Trophoblast cell (in vitro differentiated cells and primary cell): ENCODE results near the gene UQCR11.
A peak's percentile ranks its signal among the peaks of the same experiment; 100 is the strongest.

ENCODE experiments used
- DNase-seq, 2 donors: peaks; one replicate each; pipeline ENCODE4 v3.0.0-alpha.2; 2016
- H2AFZ ChIP-seq: 2 replicates; pipeline ENCODE4 v1.6.1; 2013; ENCODE audit warnings: low read length, moderate library complexity, mild to moderate bottlenecking; ENCODE audit not compliant: insufficient read depth, poor library complexity
- H2AK5ac ChIP-seq: 2 replicates; pipeline ENCODE4 v1.6.1; 2013; ENCODE audit warnings: mild to moderate bottlenecking, low read length
- H2BK120ac ChIP-seq: 2 replicates; pipeline ENCODE4 v1.6.1; 2013; ENCODE audit warnings: low read length, mild to moderate bottlenecking, moderate library complexity; ENCODE audit not compliant: insufficient read depth, poor library complexity
- H2BK12ac ChIP-seq: 2 replicates; pipeline ENCODE4 v1.6.1; 2013; ENCODE audit warnings: mild to moderate bottlenecking, low read length, moderate library complexity
- H2BK5ac ChIP-seq: 2 replicates; pipeline ENCODE4 v1.6.1; 2013; ENCODE audit warnings: low read length, low read depth, moderate library complexity, mild to moderate bottlenecking; ENCODE audit not compliant: poor library complexity
- H3K14ac ChIP-seq: 2 replicates; pipeline ENCODE4 v1.6.1; 2013; ENCODE audit warnings: mild to moderate bottlenecking, low read length
- H3K18ac ChIP-seq: 2 replicates; pipeline ENCODE4 v1.6.1; 2013; ENCODE audit warnings: mild to moderate bottlenecking, low read length
- H3K23ac ChIP-seq: 2 replicates; pipeline ENCODE4 v1.6.1; 2013; ENCODE audit warnings: low read length
- H3K27ac ChIP-seq: 2 replicates; pipeline ENCODE4 v1.5.1; 2013; ENCODE audit warnings: low read depth, mild to moderate bottlenecking, inconsistent platforms, low read length, moderate library complexity
- H3K27me3 ChIP-seq: 2 replicates; pipeline ENCODE4 v1.6.1; 2013; ENCODE audit warnings: inconsistent platforms, mild to moderate bottlenecking, low read length, moderate library complexity; ENCODE audit not compliant: insufficient read depth
- H3K36me3 ChIP-seq, 2 experiments: 1 replicate in 1 of 2; 2 replicates in 1 of 2; pipeline ENCODE4 v1.6.1; 2013; ENCODE audit warnings: low read length in 2 of 2, mild to moderate bottlenecking in 2 of 2, moderate library complexity in 1 of 2; ENCODE audit not compliant: insufficient read depth in 2 of 2, control insufficient read depth in 1 of 2
- H3K4ac ChIP-seq: 2 replicates; pipeline ENCODE4 v1.6.1; 2013; ENCODE audit warnings: low read depth, mild to moderate bottlenecking, low read length, moderate library complexity
- H3K4me1 ChIP-seq, 2 experiments: 1 replicate in 1 of 2; 2 replicates in 1 of 2; pipeline ENCODE4 v1.6.1; 2013; ENCODE audit warnings: low read length in 2 of 2, mild to moderate bottlenecking in 2 of 2, moderate library complexity in 1 of 2; ENCODE audit not compliant: insufficient read depth in 2 of 2, control insufficient read depth in 1 of 2
- H3K4me2 ChIP-seq: 2 replicates; pipeline ENCODE4 v1.6.1; 2013; ENCODE audit warnings: inconsistent platforms, mild to moderate bottlenecking, low read length, moderate library complexity
- H3K4me3 ChIP-seq: 2 replicates; pipeline ENCODE4 v1.5.1; 2013; ENCODE audit warnings: mild to moderate bottlenecking, low read depth, low read length, inconsistent platforms
- H3K79me1 ChIP-seq: one replicate; pipeline ENCODE4 v1.6.1; 2013; ENCODE audit warnings: low read length
- H3K79me2 ChIP-seq: 2 replicates; pipeline ENCODE4 v1.6.1; 2013; ENCODE audit warnings: low read length, mild to moderate bottlenecking; ENCODE audit not compliant: control insufficient read depth, insufficient read depth, poor library complexity
- H3K9ac ChIP-seq: 2 replicates; pipeline ENCODE4 v1.6.1; 2013; ENCODE audit warnings: mild to moderate bottlenecking, low read length
- H3K9me3 ChIP-seq: 2 replicates; pipeline ENCODE4 v1.6.1; 2013; ENCODE audit warnings: low read depth, mild to moderate bottlenecking, control low read depth, inconsistent platforms, low read length; ENCODE audit not compliant: insufficient read depth
- H4K12ac ChIP-seq: 2 replicates; pipeline ENCODE4 v1.6.1; 2013; ENCODE audit warnings: low read depth, mild to moderate bottlenecking, low read length, moderate library complexity
- H4K8ac ChIP-seq: 2 replicates; pipeline ENCODE4 v1.6.1; 2013; ENCODE audit warnings: low read depth, mild to moderate bottlenecking, low read length, moderate library complexity
- H4K91ac ChIP-seq: one replicate; pipeline ENCODE4 v1.6.1; 2013; ENCODE audit warnings: low read depth, mild to moderate bottlenecking, low read length, moderate library complexity
- WGBS: extraction: QIAGEN DNeasy Blood & Tissue Kit; methylation state at CpG from one replicate; pipeline ENCODE4 v1.1.7; 2013; ENCODE audit warnings: missing lambda C conversion rate; ENCODE audit not compliant: insufficient read length, insufficient coverage; ENCODE audit errors: extremely low coverage; 5-methylcytosine and 5-hydroxymethylcytosine counted together

UQCR11 gene

GRCh38 chr19:1629256-1629808 is 24.1 kb upstream of the UQCR11 start:
- WGBS: no CpG with 5 or more reads among the region's 24 CpGs
- H4K91ac ChIP-seq: no peak overlapping the region
- H3K4me1 ChIP-seq: no peaks in the 10 kb centered on the region
- H2AFZ ChIP-seq: no peak overlapping the region
- H3K4ac ChIP-seq: no peak overlapping the region
- H3K79me2 ChIP-seq: no peaks in the 10 kb centered on the region
- H3K18ac ChIP-seq: peak overlapping the region; percentile 50
- no peak overlapping the region for H3K9ac ChIP-seq
- no peak overlapping the region for H3K27ac ChIP-seq
- H2BK5ac ChIP-seq: no peak overlapping the region
- no peak overlapping the region for H4K8ac ChIP-seq
- no peaks in the 10 kb centered on the region for H3K27me3 ChIP-seq
- H3K14ac ChIP-seq: no peak overlapping the region
- DNase-seq: no peak
- H3K23ac ChIP-seq: no peak overlapping the region
- H3K36me3 ChIP-seq: peaks cover 75 to 77% of the 10 kb centered on the region in 2 experiments
- no peak overlapping the region for H2BK120ac ChIP-seq
- no peak overlapping the region for H2AK5ac ChIP-seq
- peaks cover 3% of the 10 kb centered on the region for H3K9me3 ChIP-seq
- H3K4me3 ChIP-seq: no peak overlapping the region
- H2BK12ac ChIP-seq: no peak overlapping the region
- no peak overlapping the region for H4K12ac ChIP-seq
- no peaks in the 10 kb centered on the region for H3K79me1 ChIP-seq
- no peak overlapping the region for H3K4me2 ChIP-seq

GRCh38 chr19:1627194-1627593 is 21.9 kb upstream of the UQCR11 start:
- no peak overlapping the region for H3K23ac ChIP-seq
- no peak overlapping the region for H4K91ac ChIP-seq
- H3K4me1 ChIP-seq: no peaks in the 10 kb centered on the region
- no peak overlapping the region for H3K4me2 ChIP-seq
- H3K4me3 ChIP-seq: no peak overlapping the region
- no peak overlapping the region for H3K4ac ChIP-seq
- peaks cover 75 to 77% of the 10 kb centered on the region in 2 experiments for H3K36me3 ChIP-seq
- H3K14ac ChIP-seq: no peak overlapping the region
- H3K18ac ChIP-seq: no peak overlapping the region
- H2AK5ac ChIP-seq: no peak overlapping the region
- H3K9ac ChIP-seq: no peak overlapping the region
- peaks cover 3% of the 10 kb centered on the region for H3K9me3 ChIP-seq
- no peak overlapping the region for H3K27ac ChIP-seq
- H2BK12ac ChIP-seq: no peak overlapping the region
- no peaks in the 10 kb centered on the region for H3K79me2 ChIP-seq
- no peaks in the 10 kb centered on the region for H3K79me1 ChIP-seq
- H4K8ac ChIP-seq: no peak overlapping the region
- no peak overlapping the region for H2BK120ac ChIP-seq
- no peak overlapping the region for H2BK5ac ChIP-seq
- DNase-seq: no peak
- no peak overlapping the region for H4K12ac ChIP-seq
- H2AFZ ChIP-seq: no peak overlapping the region
- WGBS: no CpG with 5 or more reads among the region's 17 CpGs
- no peaks in the 10 kb centered on the region for H3K27me3 ChIP-seq

DNA sequence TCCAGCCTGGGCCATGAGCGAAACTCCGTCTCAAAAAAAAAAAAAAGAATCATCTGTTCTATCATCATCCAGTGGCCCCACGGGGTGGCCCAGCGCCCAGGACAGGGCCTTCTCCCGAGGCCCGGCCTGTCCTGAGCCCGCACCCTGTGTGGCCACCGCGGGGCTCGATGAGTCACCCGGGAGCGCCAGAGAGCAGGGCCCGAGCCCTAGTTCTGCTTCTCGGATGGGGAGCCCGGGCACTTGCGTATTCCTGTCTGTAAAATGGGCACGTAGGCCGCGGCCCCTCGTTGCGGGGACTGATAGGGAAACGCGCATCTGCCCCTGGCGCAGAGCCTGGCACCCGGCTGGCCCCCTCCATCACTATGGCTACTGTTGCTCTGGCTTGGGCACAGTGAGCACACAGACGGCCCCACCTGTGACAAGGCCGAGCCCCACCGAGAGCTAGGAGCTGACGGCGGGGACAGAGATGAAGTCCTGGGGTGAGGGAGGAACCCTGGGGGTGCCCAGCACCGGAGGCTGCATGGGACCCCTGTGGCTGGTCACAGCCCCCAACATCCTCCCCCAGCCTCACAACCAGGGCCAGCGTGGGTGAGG is 21.3 kb upstream of the UQCR11 start:
- Histone ChIP-seq H4K8ac (no peak overlapping the region), H2BK5ac (no peak overlapping the region), H3K4me1 (no peaks in the 10 kb centered on the region), H3K79me1 (no peaks in the 10 kb centered on the region), H3K79me2 (no peaks in the 10 kb centered on the region), H3K18ac (no peak overlapping the region), H3K36me3 (peaks cover 74 to 77% of the 10 kb centered on the region in 2 experiments), H3K14ac (no peak overlapping the region), H2AFZ (no peak overlapping the region), H3K9me3 (peaks cover 3% of the 10 kb centered on the region), H4K12ac (no peak overlapping the region), H2AK5ac (no peak overlapping the region), H2BK12ac (no peak overlapping the region), H3K9ac (no peak overlapping the region), H3K23ac (no peak overlapping the region), H3K4me2 (no peak overlapping the region), H3K27me3 (no peaks in the 10 kb centered on the region), H4K91ac (no peak overlapping the region), H3K4me3 (no peak overlapping the region), H3K27ac (no peak overlapping the region), H3K4ac (no peak overlapping the region), H2BK120ac (no peak overlapping the region)
- no peak for DNase-seq
- WGBS: no CpG with 5 or more reads among the region's 32 CpGs

DNA sequence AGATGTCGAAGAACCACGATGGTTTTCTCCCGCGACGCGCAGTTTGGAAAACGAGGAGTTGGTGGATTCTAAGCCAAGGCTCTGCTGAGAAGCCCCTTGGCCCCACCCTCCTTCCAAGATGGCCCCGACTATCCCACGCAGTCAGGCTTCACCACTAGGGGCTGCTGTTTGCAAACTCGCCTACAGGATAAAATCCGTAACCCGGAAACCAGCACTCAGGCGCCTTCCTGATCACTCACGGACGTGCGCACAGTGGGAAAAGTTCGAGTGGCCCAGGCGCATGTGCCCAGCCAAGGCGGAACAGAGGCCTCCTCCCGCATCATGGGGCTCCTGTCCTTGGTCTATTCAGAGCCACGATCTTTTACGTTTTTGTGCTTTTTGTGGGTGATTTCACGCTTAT is 19.2 kb upstream of the UQCR11 start:
- Histone ChIP-seq H3K36me3 (peaks cover 77 to 79% of the 10 kb centered on the region in 2 experiments), H2AFZ (no peak overlapping the region), H4K8ac (no peak overlapping the region), H3K14ac (no peak overlapping the region), H3K4ac (no peak overlapping the region), H3K9ac (no peak overlapping the region), H3K4me1 (no peaks in the 10 kb centered on the region), H3K79me1 (no peaks in the 10 kb centered on the region), H3K79me2 (no peaks in the 10 kb centered on the region), H3K23ac (no peak overlapping the region), H3K27ac (no peak overlapping the region), H3K27me3 (no peaks in the 10 kb centered on the region), H4K91ac (no peak overlapping the region), H4K12ac (no peak overlapping the region), H2AK5ac (no peak overlapping the region), H2BK12ac (no peak overlapping the region), H2BK120ac (no peak overlapping the region), H3K4me2 (no peak overlapping the region), H3K18ac (no peak overlapping the region), H3K4me3 (no peak overlapping the region), H2BK5ac (no peak overlapping the region), H3K9me3 (no peaks in the 10 kb centered on the region)
- WGBS: no CpG with 5 or more reads among the region's 23 CpGs
- DNase-seq: peak; percentile 50 to 79
